Karpas-422 (cell line): ENCODE results near the gene ATP2A1. TPM values are rescaled to one million over a fixed set of nuclear protein-coding genes. Genes with fewer than 3 reads are reported as not detected.

Source experiments
- DNase-seq: peaks from one replicate; pipeline ENCODE4 v3.0.0-alpha.2; 2015
- H2AFZ ChIP-seq: fragments of 200-600 bp; sonication (generic); 2 replicates; pipeline ENCODE4 v1.6.1; 2014; ENCODE audit warnings: antibody characterized with exemption, low read length, mixed read lengths
- H3K27ac ChIP-seq: fragments of 200-600 bp; sonication (generic); 2 replicates; pipeline ENCODE4 v1.5.1; 2014; ENCODE audit warnings: mild to moderate bottlenecking, low read length, moderate library complexity
- H3K27me3 ChIP-seq: fragments of 200-600 bp; sonication (generic); 2 replicates; pipeline ENCODE4 v1.6.1; 2014; ENCODE audit warnings: low read length, mixed read lengths
- H3K36me3 ChIP-seq: fragments of 200-600 bp; sonication (generic); 2 replicates; pipeline ENCODE4 v1.6.1; 2014; ENCODE audit warnings: low read length, mixed read lengths; ENCODE audit not compliant: insufficient read depth
- H3K4me1 ChIP-seq: fragments of 200-600 bp; sonication (generic); 2 replicates; pipeline ENCODE4 v1.6.1; 2014; ENCODE audit warnings: mild to moderate bottlenecking, low read length, mixed read lengths
- H3K4me2 ChIP-seq: fragments of 200-600 bp; sonication (generic); 2 replicates; pipeline ENCODE4 v1.6.1; 2014; ENCODE audit warnings: low read length, low read depth, mild to moderate bottlenecking; ENCODE audit not compliant: poor library complexity, severe bottlenecking
- H3K4me3 ChIP-seq: fragments of 200-600 bp; sonication (generic); 2 replicates; pipeline ENCODE4 v1.5.1; 2014; ENCODE audit warnings: mild to moderate bottlenecking, antibody characterized with exemption, low read length, mixed read lengths
- H3K79me2 ChIP-seq: fragments of 200-600 bp; sonication (generic); 2 replicates; pipeline ENCODE4 v1.6.1; 2014; ENCODE audit warnings: mild to moderate bottlenecking, low read length, mixed read lengths
- H3K9ac ChIP-seq: fragments of 200-600 bp; sonication (generic); 2 replicates; pipeline ENCODE4 v1.6.0; 2014; ENCODE audit warnings: low read length
- H3K9me2 ChIP-seq: fragments of 200-600 bp; sonication (generic), shearing (Covaris generic); replicated peaks from 2 replicates; pipeline ENCODE4 v1.6.0; 2014; ENCODE audit warnings: mild to moderate bottlenecking, low read length, moderate library complexity; ENCODE audit not compliant: insufficient read depth
- H3K9me3 ChIP-seq: fragments of 300-700, 200-600 bp; sonication (generic); 2 replicates; pipeline ENCODE4 v1.6.1; 2014; ENCODE audit warnings: low read length, mixed read lengths
- H4K20me1 ChIP-seq: fragments of 200-600 bp; sonication (generic); 2 replicates; pipeline ENCODE4 v1.6.1; 2014; ENCODE audit warnings: mild to moderate bottlenecking, antibody characterized with exemption, low read length, low read depth; ENCODE audit not compliant: insufficient read depth
- total RNA-seq: library from RNA; depleted of rRNA; stranded (reverse); fragments of >200 nt; shearing (Covaris generic); gene quantifications from 2 replicates; pipeline ENCODE4 v1.2.3, GENCODE V29; 2014; ENCODE audit warnings: low replicate concordance

ATP2A1 gene
- total RNA-seq, 1 experiment from 2014 or later, result 0.75 TPM

- Histone ChIP-seq H3K27me3 (no peaks in the 10 kb centered on the region), H3K9me3 (no peaks in the 10 kb centered on the region), H3K27ac (peak overlapping the region; percentile 46), H3K9ac (peak overlapping the region; percentile 89), H3K79me2 (peaks cover 35% of the 10 kb centered on the region), H2AFZ (no peak overlapping the region), H3K4me1 (peaks cover 15% of the 10 kb centered on the region), H3K9me2 (no peaks in the 10 kb centered on the region), H3K4me3 (peak overlapping the region; percentile 74), H4K20me1 (peaks cover 14% of the 10 kb centered on the region), H3K36me3 (peaks cover 25% of the 10 kb centered on the region), H3K4me2 (peak overlapping the region; percentile 79)
- peak; percentile 58 for DNase-seq
Observed at GRCh38 chr16:28845761-28846079, 32.6 kb upstream of the ATP2A1 start.

GRCh38 chr16:28846080-28846932 is 32.0 kb upstream of the ATP2A1 start, which contains the start of gene TUFM:
Gene TUFM, minus strand, starts transcription at chr16:28846348. Its CDS starts 79 bp downstream, at chr16:28846269.
- Histone ChIP-seq H2AFZ (no peak within 1 kb of the TSS), H3K9ac (peak within 1 kb of the TSS; percentile 89), H3K4me2 (peak within 1 kb of the TSS; percentile 79), H3K27me3 (no peaks in the 10 kb centered on the region), H3K79me2 (peaks cover 35% of the 10 kb centered on the region), H3K36me3 (peaks cover 25% of the 10 kb centered on the region), H4K20me1 (peaks cover 14% of the 10 kb centered on the region), H3K4me3 (peak within 1 kb of the TSS; percentile 83), H3K9me3 (no peaks in the 10 kb centered on the region), H3K4me1 (peaks cover 15% of the 10 kb centered on the region), H3K9me2 (no peaks in the 10 kb centered on the region), H3K27ac (peak within 1 kb of the TSS; percentile 46)
- DNase-seq, result peak; percentile 99

- Histone ChIP-seq H3K9me2 (no peaks in the 10 kb centered on the region), H3K4me1 (peaks cover 15% of the 10 kb centered on the region), H3K4me3 (peak overlapping the region; percentile 83), H2AFZ (no peak overlapping the region), H3K27ac (peak overlapping the region; percentile 20; the same call in 1 of the 2 replicates), H3K4me2 (peak overlapping the region; percentile 64), H3K36me3 (peaks cover 25% of the 10 kb centered on the region), H3K27me3 (no peaks in the 10 kb centered on the region), H3K9me3 (no peaks in the 10 kb centered on the region), H4K20me1 (peaks cover 14% of the 10 kb centered on the region), H3K9ac (peak overlapping the region; percentile 81), H3K79me2 (peaks cover 35% of the 10 kb centered on the region)
- peak; percentile 60 for DNase-seq
Observed at GRCh38 chr16:28846933-28847273, 31.4 kb upstream of the ATP2A1 start.

- H3K9me2 ChIP-seq, result no peaks in the 10 kb centered on the region
- H3K9ac ChIP-seq, result no peak overlapping the region
- peaks cover 7% of the 10 kb centered on the region for H3K4me1 ChIP-seq
- no peak overlapping the region for H3K27ac ChIP-seq
- H3K79me2 ChIP-seq, result peaks cover 16% of the 10 kb centered on the region
- no peak overlapping the region for H3K4me3 ChIP-seq
- no peak for DNase-seq
- no peak overlapping the region for H2AFZ ChIP-seq
- no peaks in the 10 kb centered on the region for H3K36me3 ChIP-seq
- no peaks in the 10 kb centered on the region for H3K9me3 ChIP-seq
- no peak overlapping the region for H3K4me2 ChIP-seq
- H3K27me3 ChIP-seq, result no peaks in the 10 kb centered on the region
- H4K20me1 ChIP-seq, result no peaks in the 10 kb centered on the region
Observed at GRCh38 chr16:28858421-28858820, 19.9 kb upstream of the ATP2A1 start.

GRCh38 chr16:28859326-28859725 is 19.0 kb upstream of the ATP2A1 start:
- H3K9ac ChIP-seq, result 0 out of 2 replicates have a peak overlapping the region, but pooled peaks have one; percentile 15
- no peak overlapping the region for H3K4me3 ChIP-seq
- H3K27me3 ChIP-seq, result no peaks in the 10 kb centered on the region
- H3K4me2 ChIP-seq, result no peak overlapping the region
- H3K4me1 ChIP-seq, result peaks cover 10% of the 10 kb centered on the region
- no peaks in the 10 kb centered on the region for H3K36me3 ChIP-seq
- no peaks in the 10 kb centered on the region for H3K9me3 ChIP-seq
- peaks cover 4% of the 10 kb centered on the region; the same call in 1 of the 2 replicates for H4K20me1 ChIP-seq
- no peak for DNase-seq
- no peak overlapping the region for H3K27ac ChIP-seq
- H2AFZ ChIP-seq, result no peak overlapping the region
- H3K9me2 ChIP-seq, result no peaks in the 10 kb centered on the region
- H3K79me2 ChIP-seq, result peaks cover 25% of the 10 kb centered on the region

GRCh38 chr16:28863929-28864793 is 14.1 kb upstream of the ATP2A1 start:
- H4K20me1 ChIP-seq, result peaks cover 10% of the 10 kb centered on the region; the same call in 1 of the 2 replicates
- H3K27me3 ChIP-seq, result no peaks in the 10 kb centered on the region
- H3K79me2 ChIP-seq, result peaks cover 44% of the 10 kb centered on the region
- no peaks in the 10 kb centered on the region for H3K9me2 ChIP-seq
- peak overlapping the region; percentile 98 for H3K9ac ChIP-seq
- H3K4me3 ChIP-seq, result peak overlapping the region; percentile 98
- peak overlapping the region; percentile 90; the same call in 1 of the 2 replicates for H3K27ac ChIP-seq
- no peak for DNase-seq
- H3K4me1 ChIP-seq, result peaks cover 22% of the 10 kb centered on the region
- no peak overlapping the region for H2AFZ ChIP-seq
- H3K9me3 ChIP-seq, result no peaks in the 10 kb centered on the region
- H3K4me2 ChIP-seq, result peak overlapping the region; percentile 97
- peaks cover 14% of the 10 kb centered on the region; the same call in 1 of the 2 replicates for H3K36me3 ChIP-seq

GRCh38 chr16:28865001-28865688 is 13.1 kb upstream of the ATP2A1 start:
- no peaks in the 10 kb centered on the region for H3K9me3 ChIP-seq
- H3K4me2 ChIP-seq, result peak overlapping the region; percentile 97
- no peak overlapping the region for H2AFZ ChIP-seq
- no peaks in the 10 kb centered on the region for H3K27me3 ChIP-seq
- H3K27ac ChIP-seq, result no peak overlapping the region
- peak overlapping the region; percentile 98 for H3K9ac ChIP-seq
- peaks cover 22% of the 10 kb centered on the region for H3K4me1 ChIP-seq
- H4K20me1 ChIP-seq, result peaks cover 10% of the 10 kb centered on the region; the same call in 1 of the 2 replicates
- peaks cover 44% of the 10 kb centered on the region for H3K79me2 ChIP-seq
- no peaks in the 10 kb centered on the region for H3K9me2 ChIP-seq
- H3K4me3 ChIP-seq, result peak overlapping the region; percentile 98; the same call in 1 of the 2 replicates
- H3K36me3 ChIP-seq, result peaks cover 14% of the 10 kb centered on the region; the same call in 1 of the 2 replicates
- DNase-seq, result no peak
